Natural killer cell treated with Interleukin-12 subunit alpha and Interleukin-12 subunit beta and Interleukin-15 and Interleukin-18, amount 100 ng/mL, for 72 hours (primary cell): ENCODE data around the gene CCDC138. TPM values are rescaled to one million over a fixed set of nuclear protein-coding genes. Genes with fewer than 3 reads are reported as not detected.

Experiments
- ATAC-seq, 2 donors: fragments of 150-1000 bp; cut with Tn5 transposase in 1 of 2; sonication (Bioruptor Pico), chemical (Tn5 transposase) in 1 of 2; 2 replicates each; pipeline ENCODE4 v1.10.0; 2021
- DNase-seq: peaks from one replicate; pipeline ENCODE4 v3.0.0; 2022; ENCODE audit warnings: low spot score
- H3K27ac Mint-ChIP-seq, 2 donors: 1 replicate in 1 of 2; 2 replicates in 1 of 2; pipeline ENCODE4 v1.8.0; 2022; ENCODE audit warnings: mixed read lengths in 2 of 2, mild to moderate bottlenecking in 1 of 2, moderate library complexity in 1 of 2
- H3K27me3 Mint-ChIP-seq, 2 donors: 1 replicate in 1 of 2; 2 replicates in 1 of 2; pipeline ENCODE4 v1.8.0; 2022; ENCODE audit warnings: mixed read lengths in 2 of 2
- H3K36me3 Mint-ChIP-seq: one replicate; pipeline ENCODE4 v1.8.0; 2022; ENCODE audit warnings: mixed read lengths
- H3K4me1 Mint-ChIP-seq, 2 donors: 1 replicate in 1 of 2; 2 replicates in 1 of 2; pipeline ENCODE4 v1.8.0; 2022; ENCODE audit warnings: low read depth in 2 of 2, mixed read lengths in 2 of 2, mild to moderate bottlenecking in 1 of 2
- H3K4me3 Mint-ChIP-seq: one replicate; pipeline ENCODE4 v1.8.0; 2022; ENCODE audit warnings: mixed read lengths
- H3K9me3 Mint-ChIP-seq: 2 replicates; pipeline ENCODE4 v1.8.0; 2022; ENCODE audit warnings: mixed read lengths
- total RNA-seq, 2 donors: library from RNA; stranded (reverse); gene quantifications; one replicate each; pipeline ENCODE4 v1.2.3, GENCODE V29; 2022

CCDC138 gene
- total RNA-seq, 2 donors from 2014 or later = 7.7 to 15.8 TPM

GRCh38 chr2:108910541-108911396 lies 124.2 kb downstream of the CCDC138 start:
- Mint-ChIP-seq H3K27me3 (no peaks in the 10 kb centered on the region), H3K4me1 (no peaks in the 10 kb centered on the region), H3K9me3 (no peaks in the 10 kb centered on the region), H3K4me3 (no peak overlapping the region), H3K27ac (no peak overlapping the region), H3K36me3 (no peaks in the 10 kb centered on the region)
- ATAC-seq (peak in 1 of 2 donors; percentile 17), DNase-seq (no peak)

DNA sequence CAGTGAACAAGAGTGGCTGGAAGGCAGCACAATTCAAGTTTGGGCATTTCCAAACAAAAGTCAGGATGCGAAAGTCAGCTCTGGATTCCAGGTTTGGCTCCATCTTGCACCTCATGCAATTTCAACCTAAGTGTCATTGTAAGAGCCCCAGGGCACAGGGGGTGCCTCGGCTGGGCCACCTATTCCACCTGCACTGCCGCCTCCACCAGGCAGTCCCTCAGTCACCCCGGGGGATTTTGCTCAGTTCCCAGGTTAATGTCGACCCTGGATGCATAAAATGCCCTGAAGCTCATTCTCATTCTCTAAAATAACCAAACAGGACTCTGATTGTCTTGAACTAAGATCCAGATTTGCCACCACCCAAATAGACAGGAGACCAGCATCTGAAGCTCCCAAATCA lies 124.8 kb downstream of the CCDC138 start:
- no peak for DNase-seq
- no peak overlapping the region for H3K4me3 Mint-ChIP-seq

DNA sequence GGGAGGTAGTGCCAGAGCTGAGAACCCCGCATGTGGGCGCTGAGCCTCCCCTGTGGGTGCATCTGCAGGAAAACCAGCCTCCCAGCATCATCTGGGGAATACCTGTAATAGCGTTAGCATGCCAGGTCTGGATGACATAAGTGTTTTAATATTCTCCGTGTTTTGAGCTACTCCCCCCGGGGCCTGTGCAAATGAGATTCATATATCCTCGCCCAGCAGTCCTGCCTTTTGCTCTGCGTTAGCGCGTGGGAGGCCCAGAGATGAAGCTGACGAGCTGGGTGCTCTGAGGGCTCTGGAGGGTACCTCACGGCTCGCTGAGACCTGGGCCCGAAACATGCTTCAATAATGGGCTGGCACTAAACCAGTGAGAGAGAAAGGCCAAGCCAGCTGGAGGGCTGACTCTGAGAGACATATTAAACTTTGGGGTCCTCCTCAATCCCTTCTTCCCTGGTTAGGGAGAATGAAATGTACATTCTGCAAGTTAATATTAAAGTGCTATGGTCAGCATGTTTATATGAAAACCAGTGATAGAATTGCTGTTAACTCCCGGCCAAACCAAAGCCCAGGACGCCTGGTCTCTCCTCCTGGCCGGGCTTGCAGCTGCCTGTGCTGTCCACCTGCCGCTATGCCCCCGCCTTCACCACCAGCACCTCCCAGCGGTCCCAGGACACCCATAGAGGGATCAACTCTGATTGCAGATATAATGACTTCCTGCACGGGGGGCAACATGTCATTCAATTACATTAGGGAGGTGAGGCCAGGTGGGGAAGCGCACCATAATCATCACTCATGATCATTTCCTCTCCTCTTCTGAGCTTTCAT lies 125.4 kb downstream of the CCDC138 start:
- ATAC-seq (no peak), DNase-seq (no peak)
- Mint-ChIP-seq H3K27me3 (no peaks in the 10 kb centered on the region), H3K4me3 (no peak overlapping the region), H3K36me3 (no peaks in the 10 kb centered on the region), H3K4me1 (no peaks in the 10 kb centered on the region), H3K27ac (no peak overlapping the region), H3K9me3 (no peaks in the 10 kb centered on the region)

More for the DNA sequence above, 124.8 kb downstream of the CCDC138 start:
- ATAC-seq = no peak
- Mint-ChIP-seq H3K9me3 (no peaks in the 10 kb centered on the region), H3K27ac (no peak overlapping the region), H3K4me1 (no peaks in the 10 kb centered on the region), H3K27me3 (no peaks in the 10 kb centered on the region), H3K36me3 (no peaks in the 10 kb centered on the region)

DNA sequence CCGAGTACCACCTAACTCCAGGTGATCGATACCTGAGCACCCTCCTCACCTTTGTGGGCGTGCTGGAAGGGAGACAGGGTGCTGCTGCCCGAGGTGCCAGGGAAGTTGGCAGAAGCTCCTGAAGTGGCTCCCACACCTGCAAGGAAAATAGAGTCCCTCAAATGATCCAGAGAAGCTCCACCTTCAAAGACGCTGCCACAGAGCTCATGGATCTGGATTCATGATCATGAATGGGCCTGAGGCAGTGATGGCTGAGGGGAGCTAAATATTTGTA lies 126.0 kb downstream of the CCDC138 start:
- H3K36me3 Mint-ChIP-seq = no peaks in the 10 kb centered on the region
- no peaks in the 10 kb centered on the region for H3K9me3 Mint-ChIP-seq
- no peak for DNase-seq
- H3K4me1 Mint-ChIP-seq = no peaks in the 10 kb centered on the region
- H3K27ac Mint-ChIP-seq = no peak overlapping the region
- no peaks in the 10 kb centered on the region for H3K27me3 Mint-ChIP-seq
- no peak for ATAC-seq
- no peak overlapping the region for H3K4me3 Mint-ChIP-seq

- DNase-seq = no peak
- ATAC-seq = peak in 1 of 2 donors; percentile 22
Observed at GRCh38 chr2:108916122-108916795, 129.7 kb downstream of the CCDC138 start.

DNA sequence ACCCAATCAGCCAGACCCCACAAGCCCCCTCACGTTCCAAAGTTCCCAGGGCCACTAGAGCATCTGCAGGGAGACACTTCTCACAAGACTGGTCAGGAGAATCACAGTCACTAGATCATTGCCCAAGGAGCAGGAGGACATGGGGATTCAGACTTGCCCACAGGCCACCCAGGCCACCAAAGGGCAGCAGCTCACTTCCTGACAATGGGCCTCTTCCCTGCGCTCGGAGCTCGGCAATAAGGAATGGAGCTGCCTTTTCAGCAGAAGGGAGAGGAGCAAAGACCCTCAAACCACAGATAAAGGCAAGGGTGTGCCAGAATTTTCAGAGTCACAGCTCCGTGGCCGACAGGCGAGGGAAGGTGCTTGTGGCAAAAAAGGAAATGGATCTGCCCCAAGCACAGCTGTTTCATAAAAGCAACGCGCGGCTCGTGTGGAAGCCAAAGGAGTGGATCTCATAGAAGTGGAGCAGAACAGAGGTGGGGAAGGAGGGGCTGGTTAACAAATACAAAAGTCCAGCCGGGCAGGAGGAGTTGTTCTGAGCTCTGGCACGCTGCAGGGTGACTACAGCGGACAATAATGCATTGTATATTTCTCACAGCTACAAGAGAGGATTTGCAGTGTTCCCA lies 130.3 kb downstream of the CCDC138 start:
- ATAC-seq = no peak
- Mint-ChIP-seq H3K9me3 (no peaks in the 10 kb centered on the region), H3K4me1 (no peaks in the 10 kb centered on the region), H3K4me3 (no peak overlapping the region), H3K27me3 (no peaks in the 10 kb centered on the region), H3K27ac (no peak overlapping the region), H3K36me3 (no peaks in the 10 kb centered on the region)
- no peak for DNase-seq

More at GRCh38 chr2:108916122-108916795, 129.7 kb downstream of the CCDC138 start:
- Mint-ChIP-seq H3K4me3 (no peak overlapping the region), H3K27me3 (no peaks in the 10 kb centered on the region), H3K9me3 (no peaks in the 10 kb centered on the region), H3K36me3 (no peaks in the 10 kb centered on the region), H3K4me1 (no peaks in the 10 kb centered on the region), H3K27ac (no peak overlapping the region)

- ATAC-seq = no peak
- no peak for DNase-seq
- Mint-ChIP-seq H3K4me3 (no peak overlapping the region), H3K4me1 (no peaks in the 10 kb centered on the region), H3K9me3 (no peaks in the 10 kb centered on the region), H3K27ac (no peak overlapping the region), H3K36me3 (no peaks in the 10 kb centered on the region), H3K27me3 (no peaks in the 10 kb centered on the region)
Observed at GRCh38 chr2:108917526-108917925, 131.0 kb downstream of the CCDC138 start.

GRCh38 chr2:108918156-108918874 lies 131.7 kb downstream of the CCDC138 start:
- DNase-seq = no peak
- H3K27ac Mint-ChIP-seq = no peak overlapping the region

GRCh38 chr2:108918941-108919341 lies 132.4 kb downstream of the CCDC138 start:
- DNase-seq = no peak
- no peak overlapping the region for H3K27ac Mint-ChIP-seq
- H3K9me3 Mint-ChIP-seq = no peaks in the 10 kb centered on the region
- no peak for ATAC-seq
- H3K4me3 Mint-ChIP-seq = no peak overlapping the region
- no peaks in the 10 kb centered on the region for H3K27me3 Mint-ChIP-seq
- no peaks in the 10 kb centered on the region for H3K4me1 Mint-ChIP-seq
- H3K36me3 Mint-ChIP-seq = no peaks in the 10 kb centered on the region

More at GRCh38 chr2:108918156-108918874, 131.7 kb downstream of the CCDC138 start:
- Mint-ChIP-seq H3K4me3 (no peak overlapping the region), H3K9me3 (no peaks in the 10 kb centered on the region), H3K4me1 (no peaks in the 10 kb centered on the region), H3K36me3 (no peaks in the 10 kb centered on the region), H3K27me3 (no peaks in the 10 kb centered on the region)
- ATAC-seq = no peak

DNA sequence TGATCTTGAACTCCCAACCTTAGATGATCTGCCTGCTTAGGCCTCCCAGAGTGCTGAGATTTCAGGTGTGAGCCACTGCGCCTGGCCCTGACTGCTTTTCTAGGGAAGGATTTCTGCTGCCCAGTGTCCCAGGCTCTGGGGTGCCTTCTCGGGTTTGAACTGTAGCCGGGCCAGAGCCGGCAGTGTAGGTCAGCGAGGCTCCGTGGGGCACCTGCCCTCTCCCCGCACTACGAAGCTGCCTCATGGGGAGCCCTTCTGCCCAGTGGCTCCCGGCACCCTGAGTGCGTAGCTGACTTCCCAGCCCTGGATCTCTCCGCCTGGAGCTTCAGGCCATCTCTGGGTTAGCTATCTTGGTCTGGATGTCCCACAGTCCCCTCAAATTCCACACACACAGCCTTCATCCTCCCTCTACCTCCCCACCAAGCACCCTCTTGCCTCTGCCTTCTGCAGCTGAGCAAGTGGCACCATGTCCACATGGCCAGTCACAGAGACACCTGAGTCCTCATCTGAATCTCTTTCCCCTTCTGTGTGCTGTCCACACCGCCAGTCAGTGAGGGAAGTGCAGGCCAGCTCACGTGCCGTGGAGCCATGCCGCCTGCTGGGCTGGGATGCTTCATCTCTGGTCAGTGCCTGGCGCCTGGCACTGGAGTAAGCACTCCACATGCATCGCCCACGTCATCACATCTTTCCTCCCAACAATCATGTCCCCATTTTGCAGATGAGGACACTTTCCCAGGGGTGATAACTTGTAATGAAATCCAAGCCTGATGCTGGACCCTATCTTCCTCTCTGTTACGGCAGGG lies 133.2 kb downstream of the CCDC138 start:
- no peak overlapping the region for H3K27ac Mint-ChIP-seq
- no peak overlapping the region for H3K4me3 Mint-ChIP-seq
- no peaks in the 10 kb centered on the region for H3K36me3 Mint-ChIP-seq
- H3K4me1 Mint-ChIP-seq = no peaks in the 10 kb centered on the region
- no peaks in the 10 kb centered on the region for H3K27me3 Mint-ChIP-seq
- DNase-seq (no peak), ATAC-seq (no peak)
- no peaks in the 10 kb centered on the region for H3K9me3 Mint-ChIP-seq

DNA sequence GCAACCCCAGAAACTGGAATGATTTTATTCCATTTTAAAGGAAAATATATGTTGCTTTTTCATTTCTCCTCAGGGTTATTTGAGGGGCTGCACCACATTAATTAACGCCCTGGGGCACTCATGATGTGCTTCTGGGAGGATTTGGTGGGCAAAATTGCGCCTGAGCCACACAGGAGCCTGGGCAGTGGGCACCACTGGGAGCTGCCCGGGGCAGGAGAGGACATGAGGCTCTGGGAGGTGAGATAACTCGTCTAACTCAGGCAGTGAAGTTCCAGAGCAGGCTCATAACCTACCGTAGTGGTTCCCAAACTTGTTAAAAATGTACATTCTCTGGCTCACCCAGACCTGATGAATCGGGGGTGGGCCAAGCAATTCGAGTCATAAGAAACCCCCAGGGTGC lies 134.1 kb downstream of the CCDC138 start:
- Mint-ChIP-seq H3K4me1 (no peaks in the 10 kb centered on the region), H3K36me3 (no peaks in the 10 kb centered on the region), H3K9me3 (no peaks in the 10 kb centered on the region), H3K27ac (no peak overlapping the region), H3K27me3 (no peaks in the 10 kb centered on the region), H3K4me3 (no peak overlapping the region)
- no peak for DNase-seq
- no peak for ATAC-seq

- H3K27ac Mint-ChIP-seq = no peak overlapping the region
- H3K27me3 Mint-ChIP-seq = no peaks in the 10 kb centered on the region
- no peak for DNase-seq
- no peak for ATAC-seq
- H3K4me1 Mint-ChIP-seq = no peaks in the 10 kb centered on the region
- no peak overlapping the region for H3K4me3 Mint-ChIP-seq
- no peaks in the 10 kb centered on the region for H3K9me3 Mint-ChIP-seq
- H3K36me3 Mint-ChIP-seq = no peaks in the 10 kb centered on the region
Observed at GRCh38 chr2:108921096-108922030, 134.8 kb downstream of the CCDC138 start.
